Endothelial cell (in vitro differentiated cells): ENCODE data around the gene COL4A3. TPM values are rescaled to one million over a fixed set of nuclear protein-coding genes. Genes with fewer than 3 reads are reported as not detected.

Source experiments
- DNase-seq: peaks from one replicate; pipeline ENCODE4 v3.0.0; 2021; ENCODE audit warnings: low spot score
- H3K27ac Mint-ChIP-seq: one replicate; pipeline ENCODE4 v1.8.0; 2021; ENCODE audit warnings: mixed read lengths, inconsistent platforms; ENCODE audit not compliant: unreplicated experiment
- H3K27me3 Mint-ChIP-seq: one replicate; pipeline ENCODE4 v1.8.0; 2021; ENCODE audit warnings: mild to moderate bottlenecking, moderate library complexity, mixed read lengths, inconsistent platforms; ENCODE audit not compliant: unreplicated experiment
- H3K36me3 Mint-ChIP-seq: one replicate; pipeline ENCODE4 v1.8.0; 2021; ENCODE audit warnings: mild to moderate bottlenecking, low read depth, mixed read lengths, inconsistent platforms; ENCODE audit not compliant: unreplicated experiment
- H3K4me1 Mint-ChIP-seq: one replicate; pipeline ENCODE4 v1.8.0; 2021; ENCODE audit warnings: mild to moderate bottlenecking, mixed read lengths, inconsistent platforms; ENCODE audit not compliant: unreplicated experiment
- H3K4me3 Mint-ChIP-seq: one replicate; pipeline ENCODE4 v1.8.0; 2021; ENCODE audit warnings: mild to moderate bottlenecking, mixed read lengths, inconsistent platforms; ENCODE audit not compliant: unreplicated experiment
- H3K9me3 Mint-ChIP-seq: one replicate; pipeline ENCODE4 v1.8.0; 2021; ENCODE audit warnings: mixed read lengths, inconsistent platforms; ENCODE audit not compliant: unreplicated experiment
- total RNA-seq: library from RNA; stranded (reverse); fragmentation: NEBNext Ultra II Directional; extraction: Animal tissue kit (Norgen Biotek cat#: 25700); gene quantifications from one replicate; pipeline ENCODE4 v1.2.1, GENCODE V29; 2021; ENCODE audit not compliant: unreplicated experiment
- TF ChIP-seq, protein P1 (sequence below): fragments of 200-600 bp; sonication (generic); IDR thresholded peaks from one replicate; pipeline ENCODE4 v1.5.0; 2021; ENCODE audit warnings: antibody characterized with exemption; ENCODE audit not compliant: unreplicated experiment

The COL4A3 gene
- total RNA-seq, 1 donor from 2014 or later, result not detected

DNA sequence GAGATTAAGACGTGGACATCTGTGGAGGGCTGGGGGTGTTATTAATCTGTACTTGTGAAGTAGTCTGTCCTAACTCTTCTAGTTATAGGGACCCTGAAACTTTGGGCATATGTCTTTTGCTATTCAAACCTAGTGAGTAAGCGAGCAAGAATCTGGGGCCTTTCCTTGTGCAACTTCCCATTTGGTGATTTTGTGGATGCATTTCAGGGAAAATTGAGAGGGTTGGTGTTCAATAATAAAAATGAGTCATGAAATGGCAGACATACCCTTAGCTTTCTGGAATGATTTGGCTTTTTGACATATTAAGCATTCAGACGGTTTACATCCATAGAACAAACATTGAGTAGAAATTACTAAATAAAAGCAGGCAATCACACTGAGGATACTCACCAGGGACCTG lies 17.4 kb upstream of the COL4A3 start:
- Mint-ChIP-seq H3K4me1 (no peaks in the 10 kb centered on the region), H3K9me3 (no peaks in the 10 kb centered on the region)
- TF ChIP-seq, protein P1, sequence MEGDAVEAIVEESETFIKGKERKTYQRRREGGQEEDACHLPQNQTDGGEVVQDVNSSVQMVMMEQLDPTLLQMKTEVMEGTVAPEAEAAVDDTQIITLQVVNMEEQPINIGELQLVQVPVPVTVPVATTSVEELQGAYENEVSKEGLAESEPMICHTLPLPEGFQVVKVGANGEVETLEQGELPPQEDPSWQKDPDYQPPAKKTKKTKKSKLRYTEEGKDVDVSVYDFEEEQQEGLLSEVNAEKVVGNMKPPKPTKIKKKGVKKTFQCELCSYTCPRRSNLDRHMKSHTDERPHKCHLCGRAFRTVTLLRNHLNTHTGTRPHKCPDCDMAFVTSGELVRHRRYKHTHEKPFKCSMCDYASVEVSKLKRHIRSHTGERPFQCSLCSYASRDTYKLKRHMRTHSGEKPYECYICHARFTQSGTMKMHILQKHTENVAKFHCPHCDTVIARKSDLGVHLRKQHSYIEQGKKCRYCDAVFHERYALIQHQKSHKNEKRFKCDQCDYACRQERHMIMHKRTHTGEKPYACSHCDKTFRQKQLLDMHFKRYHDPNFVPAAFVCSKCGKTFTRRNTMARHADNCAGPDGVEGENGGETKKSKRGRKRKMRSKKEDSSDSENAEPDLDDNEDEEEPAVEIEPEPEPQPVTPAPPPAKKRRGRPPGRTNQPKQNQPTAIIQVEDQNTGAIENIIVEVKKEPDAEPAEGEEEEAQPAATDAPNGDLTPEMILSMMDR, result no peak

GRCh38 chr2:227148106-227148505 lies 16.3 kb upstream of the COL4A3 start:
- Mint-ChIP-seq H3K27ac (no peak overlapping the region), H3K9me3 (no peaks in the 10 kb centered on the region)
- DNase-seq, result no peak

More for the DNA sequence above, 17.4 kb upstream of the COL4A3 start:
- Mint-ChIP-seq H3K27ac (no peak overlapping the region), H3K36me3 (no peaks in the 10 kb centered on the region), H3K27me3 (no peaks in the 10 kb centered on the region), H3K4me3 (no peak overlapping the region)
- DNase-seq, result no peak

GRCh38 chr2:227150222-227150936 lies 14.0 kb upstream of the COL4A3 start:
- no peak for DNase-seq
- no peak overlapping the region for H3K4me3 Mint-ChIP-seq

More at GRCh38 chr2:227148106-227148505, 16.3 kb upstream of the COL4A3 start:
- Mint-ChIP-seq H3K27me3 (no peaks in the 10 kb centered on the region), H3K4me3 (no peak overlapping the region), H3K36me3 (no peaks in the 10 kb centered on the region), H3K4me1 (no peaks in the 10 kb centered on the region)
- TF ChIP-seq, protein P1, result no peak

GRCh38 chr2:227152093-227152766 lies 12.2 kb upstream of the COL4A3 start:
- Mint-ChIP-seq H3K4me1 (no peaks in the 10 kb centered on the region), H3K36me3 (no peaks in the 10 kb centered on the region), H3K4me3 (no peak overlapping the region), H3K9me3 (no peaks in the 10 kb centered on the region), H3K27ac (no peak overlapping the region), H3K27me3 (no peaks in the 10 kb centered on the region)
- DNase-seq, result no peak
- TF ChIP-seq, protein P1, result no peak

More at GRCh38 chr2:227150222-227150936, 14.0 kb upstream of the COL4A3 start:
- no peaks in the 10 kb centered on the region for H3K27me3 Mint-ChIP-seq
- no peak overlapping the region for H3K27ac Mint-ChIP-seq
- H3K36me3 Mint-ChIP-seq, result no peaks in the 10 kb centered on the region
- H3K9me3 Mint-ChIP-seq, result no peaks in the 10 kb centered on the region
- TF ChIP-seq, protein P1, result no peak
- H3K4me1 Mint-ChIP-seq, result no peaks in the 10 kb centered on the region

- H3K4me3 Mint-ChIP-seq, result no peak overlapping the region
- H3K36me3 Mint-ChIP-seq, result no peaks in the 10 kb centered on the region
- no peak for DNase-seq
- no peaks in the 10 kb centered on the region for H3K4me1 Mint-ChIP-seq
- H3K9me3 Mint-ChIP-seq, result no peaks in the 10 kb centered on the region
- H3K27ac Mint-ChIP-seq, result no peak overlapping the region
- H3K27me3 Mint-ChIP-seq, result no peaks in the 10 kb centered on the region
- TF ChIP-seq, protein P1, result no peak
Observed at GRCh38 chr2:227153307-227153706, 11.1 kb upstream of the COL4A3 start.
